HL-60 (cell line): ENCODE results near the gene DMD.

Experiments
- DNase-seq, 2 experiments: peaks; one replicate each; pipeline ENCODE4 v3.0.0-alpha.2; 2010 to 2020; ENCODE audit warnings: low read depth in 1 of 2, low spot score in 1 of 2
- H3K27ac ChIP-seq: fragments of 250-450 bp; sonication (Bioruptor Pico); replicated peaks from 2 replicates; pipeline ENCODE4 v1.5.1; 2020; ENCODE audit warnings: mild to moderate bottlenecking, moderate library complexity
- H3K27me3 ChIP-seq: fragments of 250-450 bp; sonication (Bioruptor Pico); 2 replicates; pipeline ENCODE4 v1.5.1; 2021; ENCODE audit warnings: mild to moderate bottlenecking, moderate library complexity; ENCODE audit not compliant: insufficient read depth, poor library complexity, severe bottlenecking
- H3K4me3 ChIP-seq: replicated peaks from 2 replicates; pipeline ENCODE4 v1.5.1; 2011; ENCODE audit warnings: mild to moderate bottlenecking, control low read depth, low read length; ENCODE audit not compliant: insufficient read depth
- GABPA ChIP-seq: IDR thresholded peaks from 2 replicates; pipeline ENCODE4 v1.6.1; 2012; ENCODE audit warnings: low read depth
- POLR2AphosphoS5 ChIP-seq: IDR thresholded peaks from 2 replicates; pipeline ENCODE4 v1.6.1; 2012; ENCODE audit warnings: low read depth
- SPI1 ChIP-seq: IDR thresholded peaks from 2 replicates; pipeline ENCODE4 v1.6.1; 2012; ENCODE audit warnings: low read depth, mild to moderate bottlenecking, borderline replicate concordance
- TF ChIP-seq, protein P1 (sequence below): IDR thresholded peaks from one replicate; pipeline ENCODE4 v1.5.1; 2011; ENCODE audit warnings: low read length, control low read depth, inconsistent platforms; ENCODE audit not compliant: insufficient read depth
- TF ChIP-seq, protein P2 (sequence below): IDR thresholded peaks from 2 replicates; pipeline ENCODE4 v1.6.1; 2012; ENCODE audit warnings: low read depth; ENCODE audit not compliant: insufficient replicate concordance

The DMD gene

DNA sequence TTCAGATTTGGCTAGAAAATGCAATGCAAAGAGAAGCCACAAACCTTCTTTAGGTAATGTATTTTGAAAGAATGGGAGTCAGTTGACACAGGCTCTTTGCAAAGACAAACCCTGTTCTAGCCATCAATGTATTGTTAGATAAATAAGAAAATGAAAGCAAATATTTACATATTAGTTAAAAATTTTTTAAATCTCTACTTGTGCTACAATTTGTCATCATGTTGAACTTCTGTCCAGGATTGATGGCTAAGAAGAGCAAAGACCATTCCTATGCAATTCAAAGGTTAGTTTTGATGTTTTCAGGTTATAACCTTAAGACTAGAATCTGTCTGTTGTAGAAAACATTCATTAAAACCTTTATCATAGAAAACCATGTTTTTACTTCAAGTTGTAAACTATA is 1350.7 kb downstream of the DMD start:
- Histone ChIP-seq H3K27ac (no peak overlapping the region), H3K4me3 (no peak overlapping the region), H3K27me3 (no peaks in the 10 kb centered on the region)
- no peak for TF ChIP-seq POLR2AphosphoS5
- TF ChIP-seq, protein P1, sequence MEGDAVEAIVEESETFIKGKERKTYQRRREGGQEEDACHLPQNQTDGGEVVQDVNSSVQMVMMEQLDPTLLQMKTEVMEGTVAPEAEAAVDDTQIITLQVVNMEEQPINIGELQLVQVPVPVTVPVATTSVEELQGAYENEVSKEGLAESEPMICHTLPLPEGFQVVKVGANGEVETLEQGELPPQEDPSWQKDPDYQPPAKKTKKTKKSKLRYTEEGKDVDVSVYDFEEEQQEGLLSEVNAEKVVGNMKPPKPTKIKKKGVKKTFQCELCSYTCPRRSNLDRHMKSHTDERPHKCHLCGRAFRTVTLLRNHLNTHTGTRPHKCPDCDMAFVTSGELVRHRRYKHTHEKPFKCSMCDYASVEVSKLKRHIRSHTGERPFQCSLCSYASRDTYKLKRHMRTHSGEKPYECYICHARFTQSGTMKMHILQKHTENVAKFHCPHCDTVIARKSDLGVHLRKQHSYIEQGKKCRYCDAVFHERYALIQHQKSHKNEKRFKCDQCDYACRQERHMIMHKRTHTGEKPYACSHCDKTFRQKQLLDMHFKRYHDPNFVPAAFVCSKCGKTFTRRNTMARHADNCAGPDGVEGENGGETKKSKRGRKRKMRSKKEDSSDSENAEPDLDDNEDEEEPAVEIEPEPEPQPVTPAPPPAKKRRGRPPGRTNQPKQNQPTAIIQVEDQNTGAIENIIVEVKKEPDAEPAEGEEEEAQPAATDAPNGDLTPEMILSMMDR: no peak
- TF ChIP-seq GABPA: no peak
- no peak for TF ChIP-seq SPI1
- TF ChIP-seq, protein P2, sequence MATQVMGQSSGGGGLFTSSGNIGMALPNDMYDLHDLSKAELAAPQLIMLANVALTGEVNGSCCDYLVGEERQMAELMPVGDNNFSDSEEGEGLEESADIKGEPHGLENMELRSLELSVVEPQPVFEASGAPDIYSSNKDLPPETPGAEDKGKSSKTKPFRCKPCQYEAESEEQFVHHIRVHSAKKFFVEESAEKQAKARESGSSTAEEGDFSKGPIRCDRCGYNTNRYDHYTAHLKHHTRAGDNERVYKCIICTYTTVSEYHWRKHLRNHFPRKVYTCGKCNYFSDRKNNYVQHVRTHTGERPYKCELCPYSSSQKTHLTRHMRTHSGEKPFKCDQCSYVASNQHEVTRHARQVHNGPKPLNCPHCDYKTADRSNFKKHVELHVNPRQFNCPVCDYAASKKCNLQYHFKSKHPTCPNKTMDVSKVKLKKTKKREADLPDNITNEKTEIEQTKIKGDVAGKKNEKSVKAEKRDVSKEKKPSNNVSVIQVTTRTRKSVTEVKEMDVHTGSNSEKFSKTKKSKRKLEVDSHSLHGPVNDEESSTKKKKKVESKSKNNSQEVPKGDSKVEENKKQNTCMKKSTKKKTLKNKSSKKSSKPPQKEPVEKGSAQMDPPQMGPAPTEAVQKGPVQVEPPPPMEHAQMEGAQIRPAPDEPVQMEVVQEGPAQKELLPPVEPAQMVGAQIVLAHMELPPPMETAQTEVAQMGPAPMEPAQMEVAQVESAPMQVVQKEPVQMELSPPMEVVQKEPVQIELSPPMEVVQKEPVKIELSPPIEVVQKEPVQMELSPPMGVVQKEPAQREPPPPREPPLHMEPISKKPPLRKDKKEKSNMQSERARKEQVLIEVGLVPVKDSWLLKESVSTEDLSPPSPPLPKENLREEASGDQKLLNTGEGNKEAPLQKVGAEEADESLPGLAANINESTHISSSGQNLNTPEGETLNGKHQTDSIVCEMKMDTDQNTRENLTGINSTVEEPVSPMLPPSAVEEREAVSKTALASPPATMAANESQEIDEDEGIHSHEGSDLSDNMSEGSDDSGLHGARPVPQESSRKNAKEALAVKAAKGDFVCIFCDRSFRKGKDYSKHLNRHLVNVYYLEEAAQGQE: no peak
- DNase-seq: no peak

DNA sequence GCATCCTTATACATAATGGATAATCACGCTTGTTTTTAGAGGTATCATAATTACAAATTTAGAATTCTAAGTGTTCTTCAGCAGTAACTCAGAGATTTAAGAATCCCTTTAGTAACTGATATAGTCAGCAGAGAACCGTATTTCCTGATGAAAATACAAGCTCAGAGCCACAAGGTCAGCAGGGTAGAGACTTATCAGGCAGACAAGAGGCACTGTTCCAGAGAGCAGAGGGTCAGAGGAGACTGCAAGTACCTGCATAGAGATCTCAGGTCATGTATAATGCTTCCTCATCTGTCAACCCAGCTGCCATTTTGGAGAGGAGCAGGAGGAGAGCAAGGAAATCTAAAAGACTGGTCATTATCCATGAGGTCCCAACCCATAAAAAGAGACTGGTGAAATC is 1352.4 kb downstream of the DMD start:
- no peak overlapping the region for H3K4me3 ChIP-seq
- TF ChIP-seq POLR2AphosphoS5: no peak
- no peak for TF ChIP-seq SPI1
- TF ChIP-seq, protein P2: no peak
- TF ChIP-seq, protein P1: no peak
- TF ChIP-seq GABPA: no peak
- H3K27me3 ChIP-seq: no peaks in the 10 kb centered on the region
- H3K27ac ChIP-seq: no peak overlapping the region
- no peak for DNase-seq

DNA sequence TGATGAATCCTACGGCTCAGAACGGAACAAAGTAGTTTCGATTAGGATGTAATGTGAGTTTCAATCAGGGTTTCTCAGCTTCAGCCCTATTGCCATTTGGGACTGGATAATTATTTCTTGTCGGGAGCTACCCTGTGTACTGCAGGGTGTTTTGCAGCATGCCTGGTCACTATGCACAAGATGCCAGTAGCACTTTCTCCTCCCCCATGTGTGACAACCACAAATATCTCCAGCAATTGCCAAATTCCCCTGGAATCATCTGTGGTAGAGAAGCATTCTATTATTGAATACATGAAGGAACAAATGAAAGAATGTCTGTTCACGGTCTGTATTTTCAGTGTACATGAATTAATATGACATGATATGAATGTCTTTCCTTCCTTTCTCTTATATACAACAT is 1356.6 kb downstream of the DMD start:
- Histone ChIP-seq H3K4me3 (no peak overlapping the region), H3K27me3 (no peaks in the 10 kb centered on the region), H3K27ac (no peak overlapping the region)
- no peak for TF ChIP-seq GABPA
- TF ChIP-seq, protein P1: no peak
- TF ChIP-seq POLR2AphosphoS5: no peak
- TF ChIP-seq, protein P2: no peak
- TF ChIP-seq SPI1: no peak
- DNase-seq: no peak
